ENCODE results near the gene DDX20.

GRCh38 chr1:111789666-111790316, 34.1 kb downstream of the DDX20 start:
- TF ChIP-seq CTCF (conservative IDR thresholded peaks at IDR 0.05) (no peak), EZH2 (IDR thresholded peaks at IDR 0.05; ENCODE audit: low read depth) (no peak)

Measured in PC-9 (cell line).